GM10266 (cell line): ENCODE data around the gene PJVK.
"Not testable (repeated sequence)": the region's sequence is repeated elsewhere in the genome, so short reads cannot be mapped to it uniquely, and the experiment has no call there.

ENCODE experiments used
- DNase-seq: peaks from one replicate; pipeline ENCODE4 v3.0.0; 2012; ENCODE audit errors: extremely low spot score
- TF ChIP-seq, protein P1 (sequence below): IDR thresholded peaks from 2 replicates; pipeline ENCODE4 v1.5.1; 2012; ENCODE audit warnings: mild to moderate bottlenecking, low read depth; ENCODE audit not compliant: control insufficient read depth, insufficient read depth; ENCODE audit errors: missing control alignments

Gene PJVK

GRCh38 chr2:178422097-178422496, 29.1 kb upstream of the PJVK start:
- TF ChIP-seq, protein P1, sequence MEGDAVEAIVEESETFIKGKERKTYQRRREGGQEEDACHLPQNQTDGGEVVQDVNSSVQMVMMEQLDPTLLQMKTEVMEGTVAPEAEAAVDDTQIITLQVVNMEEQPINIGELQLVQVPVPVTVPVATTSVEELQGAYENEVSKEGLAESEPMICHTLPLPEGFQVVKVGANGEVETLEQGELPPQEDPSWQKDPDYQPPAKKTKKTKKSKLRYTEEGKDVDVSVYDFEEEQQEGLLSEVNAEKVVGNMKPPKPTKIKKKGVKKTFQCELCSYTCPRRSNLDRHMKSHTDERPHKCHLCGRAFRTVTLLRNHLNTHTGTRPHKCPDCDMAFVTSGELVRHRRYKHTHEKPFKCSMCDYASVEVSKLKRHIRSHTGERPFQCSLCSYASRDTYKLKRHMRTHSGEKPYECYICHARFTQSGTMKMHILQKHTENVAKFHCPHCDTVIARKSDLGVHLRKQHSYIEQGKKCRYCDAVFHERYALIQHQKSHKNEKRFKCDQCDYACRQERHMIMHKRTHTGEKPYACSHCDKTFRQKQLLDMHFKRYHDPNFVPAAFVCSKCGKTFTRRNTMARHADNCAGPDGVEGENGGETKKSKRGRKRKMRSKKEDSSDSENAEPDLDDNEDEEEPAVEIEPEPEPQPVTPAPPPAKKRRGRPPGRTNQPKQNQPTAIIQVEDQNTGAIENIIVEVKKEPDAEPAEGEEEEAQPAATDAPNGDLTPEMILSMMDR: no peak
- no peak for DNase-seq

DNA sequence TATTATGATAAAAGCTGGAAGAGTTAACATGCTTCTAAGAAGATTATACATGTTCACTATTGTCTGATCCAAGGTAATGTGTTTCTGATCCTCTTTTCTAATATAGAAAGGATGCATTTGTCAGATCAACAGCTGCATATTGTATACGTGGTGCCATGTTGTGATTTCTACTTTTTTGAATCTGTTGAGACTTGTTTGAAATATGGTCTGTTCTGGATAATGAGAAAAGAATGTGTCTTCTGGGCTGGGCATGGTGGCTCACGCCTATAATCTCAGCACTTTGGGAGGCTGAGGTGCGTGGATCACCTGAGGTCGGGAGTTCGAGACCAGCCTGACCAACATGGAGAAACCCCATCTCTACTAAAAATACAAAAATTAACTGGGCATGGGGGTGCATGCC, 27.4 kb upstream of the PJVK start:
- not testable (repeated sequence) for DNase-seq

DNA sequence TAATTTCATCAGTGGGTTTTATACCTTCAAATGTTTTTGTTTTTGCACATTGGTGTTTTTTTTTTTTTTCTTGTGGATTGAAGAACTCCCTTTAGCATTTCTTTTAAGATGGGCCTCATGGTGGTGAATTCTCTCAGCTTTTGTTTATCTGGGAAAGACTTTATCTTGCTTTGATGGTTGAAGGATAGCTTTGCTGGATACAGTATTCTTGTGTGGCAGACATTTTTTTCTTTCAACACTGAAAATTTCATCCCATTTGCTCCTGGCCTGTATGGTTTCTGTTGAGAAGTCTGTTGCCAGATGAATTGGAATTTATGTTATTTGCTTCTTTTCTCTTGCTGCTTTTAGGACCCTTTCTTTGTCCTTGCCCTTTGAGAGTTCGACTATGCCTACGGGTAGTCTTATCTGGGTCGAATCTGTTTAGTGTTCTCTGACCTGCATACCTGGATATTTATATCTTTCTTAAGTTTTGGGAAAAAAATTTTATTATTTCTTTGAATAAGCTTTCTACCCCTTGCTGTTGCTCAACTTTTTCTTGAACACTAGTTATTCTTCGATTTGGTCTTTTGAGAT, 25.8 kb upstream of the PJVK start:
- TF ChIP-seq, protein P1: no peak
- DNase-seq: no peak

GRCh38 chr2:178426388-178426787, 24.8 kb upstream of the PJVK start:
- DNase-seq: no peak
- TF ChIP-seq, protein P1: no peak

- TF ChIP-seq, protein P1: no peak
- DNase-seq: no peak
Observed at GRCh38 chr2:178427458-178427857, 23.7 kb upstream of the PJVK start.

GRCh38 chr2:178428396-178428806, 22.8 kb upstream of the PJVK start:
- DNase-seq: no peak
- TF ChIP-seq, protein P1: no peak

- DNase-seq: no peak
- TF ChIP-seq, protein P1: no peak
Observed at GRCh38 chr2:178429336-178429735, 21.8 kb upstream of the PJVK start.

GRCh38 chr2:178436662-178437061, 14.5 kb upstream of the PJVK start:
- TF ChIP-seq, protein P1: no peak
- no peak for DNase-seq
